HG02970 (cell line): ENCODE measurements around the gene TSSC4.
"Not testable (repeated sequence)": the region's sequence is repeated elsewhere in the genome, so short reads cannot be mapped to it uniquely, and the experiment has no call there.

Experiments
- ATAC-seq: cut with Tn5 transposase; IDR thresholded peaks from one replicate; pipeline ENCODE4 v1.9.1; 2021; ENCODE audit warnings: mild to moderate bottlenecking, moderate library complexity, moderate number of reproducible peaks; ENCODE audit not compliant: unreplicated experiment, low FRiP score

Gene TSSC4

DNA sequence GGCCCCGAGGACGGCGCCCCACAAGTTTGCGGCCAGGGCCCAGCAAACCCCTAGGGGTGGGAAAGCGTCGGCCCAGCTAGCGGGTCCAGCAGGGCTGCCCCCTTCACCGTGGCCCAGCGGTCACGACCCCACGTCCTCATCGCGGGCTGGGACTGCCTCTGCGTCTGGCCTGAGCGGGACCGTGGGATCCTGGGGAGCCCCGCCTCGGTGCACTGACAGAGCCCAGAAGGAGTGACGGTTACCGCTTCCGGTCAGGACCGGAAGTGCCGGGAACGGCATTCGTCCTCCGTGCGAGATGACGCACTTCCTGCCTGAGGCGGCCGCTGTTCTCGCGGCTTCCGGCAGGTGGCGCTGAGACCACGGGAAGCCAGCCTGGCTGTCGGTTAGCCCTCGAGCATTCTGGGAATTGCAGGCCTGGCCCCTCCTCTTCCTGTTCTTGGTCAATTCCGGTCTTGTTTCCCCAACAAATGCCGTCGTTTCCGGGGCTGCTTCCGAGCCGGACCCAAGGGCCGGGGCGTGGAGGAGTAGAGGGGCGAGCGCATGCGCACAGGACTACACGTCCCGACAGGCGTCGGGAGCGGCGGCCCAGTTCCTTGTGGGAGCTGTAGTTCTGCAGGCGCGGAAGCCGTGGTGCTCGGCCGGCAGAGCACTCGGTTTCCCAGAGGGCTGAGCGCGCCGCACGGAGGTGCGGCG, at the start of gene TSSC4:
TSSC4 (plus strand) TSS at position 682 of the 693 bp plus-strand sequence. CDS start 1,884 bp downstream, outside the sequence.
- ATAC-seq, result peak; percentile 83

DNA sequence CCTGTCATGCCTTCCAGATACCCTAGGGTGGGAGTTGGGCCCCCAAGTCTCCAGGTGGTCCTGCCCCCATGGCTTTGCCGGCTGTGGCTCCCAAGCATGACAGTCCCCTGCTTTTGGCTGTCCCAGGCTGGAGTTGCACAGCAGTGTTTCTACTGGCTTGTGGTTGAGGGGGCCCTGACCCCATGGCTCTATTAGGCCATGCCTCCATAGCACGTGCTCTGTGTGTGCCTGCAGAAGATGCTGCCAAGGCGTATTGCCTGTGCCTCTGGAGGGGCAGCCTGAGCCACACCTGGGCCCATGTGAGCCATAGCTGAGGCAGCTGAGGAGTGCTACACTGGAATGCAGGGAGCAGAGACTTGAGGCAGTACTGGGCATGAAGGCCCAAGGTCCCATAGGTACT, 48.8 kb upstream of the TSSC4 start:
- no peak for ATAC-seq

DNA sequence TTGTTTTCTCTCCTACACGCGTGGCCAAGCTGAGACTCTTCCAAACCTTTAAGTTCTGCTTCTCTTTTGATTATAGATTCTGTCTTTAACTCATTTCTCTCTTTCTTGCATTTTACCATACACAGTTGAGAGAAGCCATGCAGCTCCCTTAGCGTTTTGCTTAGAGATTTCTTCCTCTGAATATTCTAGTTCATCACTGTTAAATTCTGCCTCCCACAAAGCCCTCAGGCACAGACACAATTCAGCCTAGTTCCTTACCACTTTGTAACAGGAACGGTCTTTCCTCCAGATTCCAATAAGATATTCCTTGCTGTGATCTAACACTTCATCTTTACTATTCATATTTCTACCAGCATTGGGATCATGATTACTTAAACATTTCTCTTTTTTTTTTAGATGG, 48.1 kb upstream of the TSSC4 start:
- no peak for ATAC-seq

- ATAC-seq, result no peak
Observed at GRCh38 chr11:2355000-2355644, 45.4 kb upstream of the TSSC4 start.

DNA sequence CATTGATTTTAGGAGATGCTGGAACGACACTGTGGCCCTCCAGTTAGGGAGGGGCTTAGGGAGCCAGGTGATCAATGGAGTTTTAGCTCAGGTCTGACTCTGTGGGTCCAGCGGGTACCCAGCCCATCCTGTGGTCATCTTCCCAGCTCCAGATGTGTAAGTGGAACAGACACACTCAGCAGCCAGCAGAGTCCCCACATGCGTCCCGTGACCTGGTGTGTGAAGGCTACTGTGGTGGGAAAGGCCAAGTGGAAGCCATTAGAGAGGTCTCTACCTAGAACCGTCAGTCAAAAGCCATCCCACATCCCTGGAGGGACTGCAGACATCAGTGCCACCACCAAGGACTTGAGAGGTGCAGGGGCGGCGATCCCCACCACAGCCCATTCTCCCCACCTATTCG, 43.3 kb upstream of the TSSC4 start:
- ATAC-seq, result no peak

DNA sequence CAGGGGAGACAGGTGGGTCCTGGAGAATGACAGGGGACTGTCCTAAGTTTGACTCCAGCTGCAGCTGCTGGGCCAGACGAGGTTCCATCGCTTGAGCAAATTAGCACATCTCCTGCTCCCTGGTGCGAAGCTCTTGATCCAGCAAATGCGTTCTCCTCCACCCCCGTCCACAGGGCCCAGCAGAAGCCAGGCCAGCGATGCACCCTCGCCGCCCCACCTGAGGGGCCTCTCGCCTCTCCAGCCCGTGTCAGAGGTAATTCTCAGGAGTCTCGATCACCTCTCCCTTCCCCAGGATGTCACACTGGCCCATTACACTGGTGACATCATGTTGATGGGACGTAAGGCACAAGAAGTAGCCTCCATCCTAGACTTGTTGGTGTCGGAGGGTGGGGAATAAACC, 42.9 kb upstream of the TSSC4 start:
- not testable (repeated sequence) for ATAC-seq

- ATAC-seq, result no peak
Observed at GRCh38 chr11:2358754-2359442, 41.7 kb upstream of the TSSC4 start.

DNA sequence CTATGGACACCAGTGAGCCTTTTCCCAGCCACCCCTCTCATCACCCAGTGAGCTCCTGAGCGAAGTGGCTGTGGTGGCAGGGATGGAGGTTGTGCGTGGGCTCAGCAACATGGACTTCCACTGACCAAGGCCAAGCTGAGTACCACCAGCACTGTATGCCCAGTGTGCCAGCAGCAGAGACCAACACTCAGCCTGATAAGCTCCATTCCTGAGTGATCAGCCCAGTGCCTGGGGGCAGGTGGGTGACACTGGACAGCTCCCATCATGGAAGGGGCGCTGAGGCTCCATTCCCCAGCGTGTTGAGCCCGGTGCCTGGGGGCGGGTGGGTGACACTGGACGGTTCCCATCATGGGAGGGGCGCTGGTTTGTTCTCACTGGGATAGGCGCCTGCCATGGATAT, 41.0 kb upstream of the TSSC4 start:
- ATAC-seq, result no peak

GRCh38 chr11:2360081-2360642, 40.4 kb upstream of the TSSC4 start:
- ATAC-seq, result no peak

DNA sequence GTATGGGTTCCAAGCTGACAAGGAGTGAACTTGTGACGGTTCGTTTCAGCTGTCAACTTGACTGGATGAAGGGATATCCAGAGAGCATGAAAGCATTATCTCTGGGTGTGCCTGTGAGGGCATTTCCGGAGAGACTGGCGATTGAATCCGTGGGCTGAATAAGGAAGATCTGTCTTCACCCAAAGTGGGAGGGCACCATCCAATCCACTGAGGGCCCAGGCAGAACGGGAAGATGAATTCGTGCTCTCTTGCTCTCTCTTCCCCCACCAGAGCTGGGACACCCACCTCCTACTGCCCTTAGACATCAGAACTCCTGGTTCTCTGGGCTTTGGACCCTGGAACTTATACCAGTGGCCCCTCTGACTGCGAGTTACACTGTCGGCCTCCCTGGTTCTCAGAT, 39.0 kb upstream of the TSSC4 start:
- no peak for ATAC-seq

- no peak for ATAC-seq
Observed at GRCh38 chr11:2362414-2362813, 38.1 kb upstream of the TSSC4 start.

GRCh38 chr11:2363130-2363529, 37.4 kb upstream of the TSSC4 start:
- ATAC-seq, result no peak

GRCh38 chr11:2363577-2364370, 36.8 kb upstream of the TSSC4 start:
- no peak for ATAC-seq

DNA sequence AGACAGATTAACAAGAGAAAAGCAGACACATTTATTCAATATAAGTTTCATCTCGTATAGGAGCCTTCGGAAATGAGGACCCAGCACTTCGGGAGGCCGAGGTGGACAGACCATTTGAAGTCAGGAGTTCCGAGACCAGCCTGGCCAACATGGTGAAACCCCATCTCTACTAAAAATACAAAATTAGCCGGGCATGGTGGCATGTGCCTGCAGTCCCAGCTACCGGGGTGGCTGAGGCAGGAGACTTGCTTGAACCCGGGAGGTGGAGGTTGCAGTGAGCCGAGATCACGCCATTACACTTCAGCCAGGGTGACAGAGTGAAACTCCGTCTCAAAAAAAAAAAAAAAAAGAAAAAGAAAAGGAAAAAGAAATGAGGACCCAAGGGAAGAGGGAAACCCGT, 36.2 kb upstream of the TSSC4 start:
- not testable (repeated sequence) for ATAC-seq

- no peak for ATAC-seq
Observed at GRCh38 chr11:2365571-2366210, 34.9 kb upstream of the TSSC4 start.

- ATAC-seq, result no peak
Observed at GRCh38 chr11:2366276-2366675, 34.3 kb upstream of the TSSC4 start.

DNA sequence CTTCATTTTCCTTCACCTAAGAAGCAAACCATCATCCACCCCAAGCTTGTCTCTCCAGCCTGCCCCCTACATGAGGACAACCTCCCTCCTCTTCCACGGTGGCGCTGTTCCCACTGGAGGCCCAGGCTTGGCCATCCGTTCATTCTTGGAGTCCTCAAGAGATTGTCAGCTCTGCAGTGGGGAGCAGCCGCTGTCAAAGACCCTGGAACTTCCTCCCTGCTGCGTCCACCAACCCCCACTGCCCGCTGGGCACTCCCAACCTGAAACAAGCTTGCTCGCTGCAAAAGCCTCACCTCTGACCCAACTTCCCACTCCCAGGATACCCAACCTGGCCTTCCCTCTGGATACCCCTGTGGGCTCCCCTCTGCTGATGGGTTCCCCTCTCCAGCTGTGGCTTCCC, 33.8 kb upstream of the TSSC4 start:
- ATAC-seq, result no peak

DNA sequence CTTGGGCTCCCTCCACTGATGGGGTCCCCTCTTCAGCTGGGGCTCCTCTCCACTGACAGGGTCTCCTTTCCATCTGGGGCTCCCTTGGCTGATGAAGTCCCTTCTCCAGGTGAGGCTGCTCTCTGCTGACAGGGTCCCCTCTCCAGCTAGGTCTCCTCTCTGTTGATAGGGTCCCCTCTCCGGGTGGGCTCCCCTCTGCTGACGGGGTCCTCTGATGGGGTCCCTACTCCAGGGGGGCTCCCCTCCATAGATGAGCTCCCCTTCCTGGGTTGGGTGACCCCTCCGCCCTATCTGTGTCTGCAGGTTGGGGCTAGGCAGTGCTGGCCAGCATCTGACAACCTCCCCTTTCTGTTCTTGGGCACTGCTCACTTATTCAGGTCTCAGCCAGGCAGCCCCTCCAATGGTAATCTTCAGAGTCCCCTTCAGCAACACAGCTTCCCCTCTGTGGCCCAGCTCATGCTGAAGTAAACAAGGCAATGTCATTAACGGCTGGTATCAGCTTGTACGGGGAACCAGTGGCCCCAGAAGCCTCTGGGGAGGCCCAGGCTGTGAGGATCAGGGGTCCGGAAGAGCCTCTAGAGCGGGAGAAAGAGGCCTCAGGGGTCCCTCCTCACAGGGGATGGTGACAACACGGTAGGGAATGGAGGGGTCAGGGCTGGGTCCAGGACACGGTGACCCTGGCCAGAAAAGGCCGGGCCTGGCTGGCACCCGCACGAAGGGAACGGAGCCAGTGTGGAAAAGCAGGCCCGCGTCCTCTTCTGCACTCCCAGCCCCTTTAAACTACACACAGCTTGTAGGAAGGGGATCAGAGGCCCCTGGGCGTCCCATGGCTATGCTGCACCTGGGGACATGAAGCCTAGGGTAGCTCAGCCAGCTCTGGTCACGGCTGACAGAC, 33.0 kb upstream of the TSSC4 start:
- no peak for ATAC-seq

- no peak for ATAC-seq
Observed at GRCh38 chr11:2368178-2368850, 32.2 kb upstream of the TSSC4 start.
